SU-DHL-6 (cell line): ENCODE results near the gene PEX13.

ENCODE experiments used
- H2AFZ ChIP-seq: fragments of 200-600 bp; sonication (generic); 2 replicates; pipeline ENCODE4 v1.6.1; 2014; ENCODE audit warnings: low read depth, mild to moderate bottlenecking, moderate library complexity, mixed read lengths, antibody characterized with exemption, low read length; ENCODE audit not compliant: severe bottlenecking
- H3F3A ChIP-seq: fragments of 200-600 bp; shearing (Covaris generic); 2 replicates; pipeline ENCODE4 v1.6.0; 2016; ENCODE audit warnings: antibody characterized with exemption, mild to moderate bottlenecking; ENCODE audit not compliant: insufficient read depth
- H3K27ac ChIP-seq: fragments of 200-600 bp; sonication (generic); 2 replicates; pipeline ENCODE4 v1.5.1; 2016; ENCODE audit warnings: low read depth, mild to moderate bottlenecking, low read length, moderate library complexity, mixed read lengths
- H3K27me3 ChIP-seq: fragments of 200-600 bp; sonication (generic), shearing (Covaris generic); 2 replicates; pipeline ENCODE4 v1.6.0; 2014; ENCODE audit warnings: mild to moderate bottlenecking, low read length
- H3K36me3 ChIP-seq: fragments of 200-600 bp; sonication (generic); 2 replicates; pipeline ENCODE4 v1.6.1; 2014; ENCODE audit warnings: mild to moderate bottlenecking, low read length, mixed read lengths
- H3K4me2 ChIP-seq: fragments of 300-600, 200-600 bp; shearing (Covaris generic), sonication (generic); 2 replicates; pipeline ENCODE4 v1.6.0; 2014; ENCODE audit warnings: low read length, low read depth, mild to moderate bottlenecking; ENCODE audit not compliant: poor library complexity, severe bottlenecking
- H3K4me3 ChIP-seq: fragments of 200-600 bp; sonication (generic); 2 replicates; pipeline ENCODE4 v1.5.1; 2014; ENCODE audit warnings: antibody characterized with exemption, low read length, mild to moderate bottlenecking, mixed read lengths; ENCODE audit not compliant: insufficient read depth, poor library complexity, severe bottlenecking
- H3K79me2 ChIP-seq: fragments of 200-600 bp; sonication (generic); 2 replicates; pipeline ENCODE4 v1.6.1; 2014; ENCODE audit warnings: mild to moderate bottlenecking, low read length, moderate library complexity; ENCODE audit not compliant: insufficient read depth
- H3K9ac ChIP-seq: fragments of 200-600 bp; sonication (generic); 2 replicates; pipeline ENCODE4 v1.7.0; 2014; ENCODE audit warnings: mild to moderate bottlenecking, low read length
- H3K9me2 ChIP-seq: fragments of 200-600 bp; sonication (generic); replicated peaks from 2 replicates; pipeline ENCODE4 v1.6.1; 2014; ENCODE audit warnings: low read length; ENCODE audit not compliant: insufficient read depth
- H3K9me3 ChIP-seq: fragments of 200-600 bp; sonication (generic); 2 replicates; pipeline ENCODE4 v1.6.1; 2014; ENCODE audit warnings: low read length, mixed read lengths; ENCODE audit not compliant: insufficient read depth
- H4K20me1 ChIP-seq: fragments of 200-600 bp; sonication (generic); 2 replicates; pipeline ENCODE4 v1.6.1; 2014; ENCODE audit warnings: low read depth, mild to moderate bottlenecking, antibody characterized with exemption, low read length, moderate library complexity, mixed read lengths
- CTCF ChIP-seq: fragments of 200-600 bp; sonication (generic); IDR thresholded peaks from one replicate; pipeline ENCODE4 v1.5.1; 2017; ENCODE audit warnings: antibody characterized with exemption, mild to moderate bottlenecking, low read length, moderate library complexity; ENCODE audit not compliant: insufficient read depth, poor library complexity, severe bottlenecking
- EZH2phosphoT487 ChIP-seq: fragments of 200-600 bp; sonication (generic), shearing (Covaris generic); conservative IDR thresholded peaks from 2 replicates; pipeline ENCODE4 v1.6.1; 2018; ENCODE audit warnings: mild to moderate bottlenecking, antibody characterized with exemption, low read length, moderate library complexity, mixed read lengths

PEX13 gene

GRCh38 chr2:61017003-61017555 lies 441 bp upstream of the PEX13 start:
- Histone ChIP-seq H3K79me2 (peaks cover 51% of the 10 kb centered on the region), H3K27me3 (no peaks in the 10 kb centered on the region), H3K9me3 (no peaks in the 10 kb centered on the region), H3K4me2 (peak overlapping the region; percentile 98), H3K9ac (peak overlapping the region; percentile 83), H3K27ac (peak overlapping the region; percentile 89), H3K4me3 (peak overlapping the region; percentile 85), H3K36me3 (no peaks in the 10 kb centered on the region), H4K20me1 (0 out of 2 replicates have a peak, but pooled peaks cover 4% of the 10 kb centered on the region), H3F3A (peaks cover 14% of the 10 kb centered on the region; the same call in 1 of the 2 replicates), H2AFZ (peak overlapping the region; percentile 91), H3K9me2 (no peaks in the 10 kb centered on the region)
- TF ChIP-seq CTCF (no peak), EZH2phosphoT487 (no peak)

GRCh38 chr2:61018318-61018755 lies 817 bp downstream of the PEX13 start:
- Histone ChIP-seq H4K20me1 (0 out of 2 replicates have a peak, but pooled peaks cover 4% of the 10 kb centered on the region), H3K9me3 (no peaks in the 10 kb centered on the region), H3K9me2 (no peaks in the 10 kb centered on the region), H3K27ac (peak overlapping the region; percentile 89), H3K36me3 (no peaks in the 10 kb centered on the region; the same call in 1 of the 2 replicates), H3K9ac (peak overlapping the region; percentile 83), H3K4me2 (peak overlapping the region; percentile 98), H3F3A (peaks cover 14% of the 10 kb centered on the region; the same call in 1 of the 2 replicates), H2AFZ (peak overlapping the region; percentile 91), H3K27me3 (no peaks in the 10 kb centered on the region), H3K4me3 (peak overlapping the region; percentile 85), H3K79me2 (peaks cover 63% of the 10 kb centered on the region)
- TF ChIP-seq CTCF (no peak), EZH2phosphoT487 (no peak)

GRCh38 chr2:61018798-61019197 lies 1.3 kb downstream of the PEX13 start:
- TF ChIP-seq CTCF: no peak
- no peak for TF ChIP-seq EZH2phosphoT487
- H3K4me3 ChIP-seq: peak overlapping the region; percentile 85
- H2AFZ ChIP-seq: no peak overlapping the region
- peak overlapping the region; percentile 89 for H3K27ac ChIP-seq
- H3K9me2 ChIP-seq: no peaks in the 10 kb centered on the region
- H4K20me1 ChIP-seq: 0 out of 2 replicates have a peak, but pooled peaks cover 4% of the 10 kb centered on the region
- H3K27me3 ChIP-seq: no peaks in the 10 kb centered on the region
- peaks cover 67% of the 10 kb centered on the region for H3K79me2 ChIP-seq
- no peaks in the 10 kb centered on the region; the same call in 1 of the 2 replicates for H3K36me3 ChIP-seq
- peak overlapping the region; percentile 98 for H3K4me2 ChIP-seq
- peaks cover 14% of the 10 kb centered on the region; the same call in 1 of the 2 replicates for H3F3A ChIP-seq
- no peaks in the 10 kb centered on the region for H3K9me3 ChIP-seq
- H3K9ac ChIP-seq: peak overlapping the region; percentile 83
